Hindlimb muscle (tissue), 1 donor: ENCODE measurements around the gene CLIC6. TPM values are rescaled to one million over a fixed set of nuclear protein-coding genes. Genes with fewer than 3 reads are reported as not detected.
"Not testable (repeated sequence)": the region's sequence is repeated elsewhere in the genome, so short reads cannot be mapped to it uniquely, and the experiment has no call there.

Source experiments
- DNase-seq: peaks from one replicate; pipeline ENCODE4 v3.0.0-alpha.2; 2013
- polyA plus RNA-seq: library from polyadenylated mRNA; unstranded; fragments of 120-200 nt; gene quantifications from one replicate; pipeline ENCODE4 v1.2.1, GENCODE V29; 2013; ENCODE audit not compliant: insufficient read length

Gene CLIC6
- polyA plus RNA-seq, 1 donor: not detected

GRCh38 chr21:34653522-34653921 is 15.3 kb upstream of the CLIC6 start:
- no peak for DNase-seq

GRCh38 chr21:34661848-34662247 is 6.9 kb upstream of the CLIC6 start:
- DNase-seq: no peak

GRCh38 chr21:34667761-34668160 is 1.0 kb upstream of the CLIC6 start:
- DNase-seq: no peak

GRCh38 chr21:34669149-34669879 is 520 bp downstream of the CLIC6 start:
- DNase-seq: no peak

- not testable (repeated sequence) for DNase-seq
These were observed 1.1 kb downstream of the CLIC6 start for GRCh38 chr21:34669880-34670219.

GRCh38 chr21:34670220-34670961 is 1.6 kb downstream of the CLIC6 start:
- DNase-seq: no peak

GRCh38 chr21:34670962-34671348 is 2.2 kb downstream of the CLIC6 start:
- no peak for DNase-seq

- no peak for DNase-seq
These were observed 2.7 kb downstream of the CLIC6 start for GRCh38 chr21:34671462-34671861.

- DNase-seq: no peak
These were observed 3.1 kb downstream of the CLIC6 start for GRCh38 chr21:34671891-34672290.

- no peak for DNase-seq
These were observed 4.2 kb downstream of the CLIC6 start for GRCh38 chr21:34673006-34673405.

- no peak for DNase-seq
These were observed 5.7 kb downstream of the CLIC6 start for GRCh38 chr21:34674468-34674867.

- no peak for DNase-seq
These were observed 7.1 kb downstream of the CLIC6 start for GRCh38 chr21:34675871-34676270.

GRCh38 chr21:34679051-34679450 is 10.3 kb downstream of the CLIC6 start:
- DNase-seq: no peak

GRCh38 chr21:34684174-34684876 is 15.5 kb downstream of the CLIC6 start:
- DNase-seq: no peak

- no peak for DNase-seq
These were observed 18.3 kb downstream of the CLIC6 start for GRCh38 chr21:34687065-34687464.

- DNase-seq: no peak
These were observed 19.0 kb downstream of the CLIC6 start for GRCh38 chr21:34687745-34688144.

GRCh38 chr21:34688145-34688544 is 19.4 kb downstream of the CLIC6 start:
- DNase-seq: no peak

GRCh38 chr21:34688715-34689114 is 19.9 kb downstream of the CLIC6 start:
- DNase-seq: no peak

GRCh38 chr21:34690041-34690792 is 21.4 kb downstream of the CLIC6 start:
- no peak for DNase-seq

GRCh38 chr21:34690793-34691175 is 22.0 kb downstream of the CLIC6 start:
- DNase-seq: no peak

- DNase-seq: no peak
These were observed 22.7 kb downstream of the CLIC6 start for GRCh38 chr21:34691390-34692032.

- DNase-seq: no peak
These were observed 23.7 kb downstream of the CLIC6 start for GRCh38 chr21:34692458-34693020.
